Measurements from ENCODE around the gene PAK2.

GRCh38 chr3:196775938-196776337 is 36.3 kb downstream of the PAK2 start:
- TF ChIP-seq CTCF (IDR thresholded peaks at IDR 0.05) (no peak), POLR2A (IDR thresholded peaks at IDR 0.05) (no peak), EP300 (IDR thresholded peaks at IDR 0.05) (no peak)

Measured in tibial nerve (tissue), 4 donors.